ENCODE results near the gene PHLPP1. TPM values are rescaled to one million over a fixed set of nuclear protein-coding genes. Genes with fewer than 3 reads are reported as not detected.

The PHLPP1 gene
- total and polyA plus RNA-seq, 10 donors = 1.2 to 10.6 (median 6.7) TPM

GRCh38 chr18:62721839-62722795 lies 6.8 kb downstream of the PHLPP1 start:
- intact Hi-C loops (cut with DNase I; ENCODE audit: low total_unique reads) = no loop called here
- no peaks in the 10 kb centered on the region for H3K36me3 ChIP-seq
- H3K4me1 ChIP-seq = peaks cover 13 to 35% (median 26%) of the 10 kb centered on the region in 6 donors
- 84 to 94% (median 88%) methylated on average over 8 of the region's 8 CpGs for WGBS, 5 donors
- no peaks in the 10 kb centered on the region for H3K9me3 ChIP-seq
- peaks cover 0 to 11% (median 0%) of the 10 kb centered on the region in 7 donors for H3K27me3 ChIP-seq (replicated peaks in 1 of 7)
- H3K27ac ChIP-seq = no peak overlapping the region
- no peak overlapping the region for H3K4me3 ChIP-seq
- no peak for DNase-seq
- TF ChIP-seq CTCF (IDR thresholded peaks at IDR 0.05 in 8 of 11, conservative IDR thresholded peaks at IDR 0.05 in 3 of 11) (no peak), POLR2A (IDR thresholded peaks at IDR 0.05) (no peak), POLR2AphosphoS5 (IDR thresholded peaks at IDR 0.05) (no peak)

GRCh38 chr18:62723666-62724281 lies 8.4 kb downstream of the PHLPP1 start:
- Histone ChIP-seq H3K4me3 (no peak overlapping the region), H3K4me1 (peaks cover 0 to 18% (median 10%) of the 10 kb centered on the region in 6 donors), H3K27ac (no peak overlapping the region), H3K36me3 (no peaks in the 10 kb centered on the region), H3K27me3 (replicated peaks in 1 of 7) (no peaks in the 10 kb centered on the region), H3K9me3 (no peaks in the 10 kb centered on the region)
- WGBS, 5 donors = 80 to 84% (median 81%) methylated on average over 5 of the region's 5 CpGs
- intact Hi-C loops (cut with DNase I; ENCODE audit: low total_unique reads) = no loop called here
- no peak for DNase-seq
- TF ChIP-seq POLR2AphosphoS5 (IDR thresholded peaks at IDR 0.05) (no peak), POLR2A (IDR thresholded peaks at IDR 0.05) (no peak), CTCF (IDR thresholded peaks at IDR 0.05 in 8 of 11, conservative IDR thresholded peaks at IDR 0.05 in 3 of 11) (no peak)

- intact Hi-C loops (cut with DNase I; ENCODE audit: low total_unique reads) = no loop called here
- WGBS, 5 donors = 59 to 79% (median 66%) methylated on average over 3 of the region's 3 CpGs
- no peak overlapping the region for H3K27ac ChIP-seq
- DNase-seq = no peak
- no peaks in the 10 kb centered on the region for H3K9me3 ChIP-seq
- no peak overlapping the region for H3K4me3 ChIP-seq
- H3K27me3 ChIP-seq (replicated peaks in 1 of 7) = no peaks in the 10 kb centered on the region
- no peaks in the 10 kb centered on the region for H3K36me3 ChIP-seq
- TF ChIP-seq POLR2AphosphoS5 (IDR thresholded peaks at IDR 0.05) (no peak), CTCF (IDR thresholded peaks at IDR 0.05 in 8 of 11, conservative IDR thresholded peaks at IDR 0.05 in 3 of 11) (no peak), POLR2A (IDR thresholded peaks at IDR 0.05) (no peak)
- peaks cover 0 to 26% (median 8%) of the 10 kb centered on the region in 6 donors for H3K4me1 ChIP-seq
Measured at GRCh38 chr18:62725896-62726295, 10.6 kb downstream of the PHLPP1 start.

GRCh38 chr18:62728254-62728653 lies 12.9 kb downstream of the PHLPP1 start:
- Histone ChIP-seq H3K9me3 (peaks cover 0 to 15% (median 7%) of the 10 kb centered on the region in 8 donors), H3K4me1 (peaks cover 0 to 35% (median 8%) of the 10 kb centered on the region in 6 donors), H3K27me3 (replicated peaks in 1 of 7) (no peaks in the 10 kb centered on the region), H3K36me3 (no peaks in the 10 kb centered on the region), H3K27ac (no peak overlapping the region), H3K4me3 (no peak overlapping the region)
- TF ChIP-seq POLR2AphosphoS5 (IDR thresholded peaks at IDR 0.05) (no peak), CTCF (IDR thresholded peaks at IDR 0.05 in 8 of 11, conservative IDR thresholded peaks at IDR 0.05 in 3 of 11) (no peak), POLR2A (IDR thresholded peaks at IDR 0.05) (no peak)
- no peak for DNase-seq
- intact Hi-C loops (cut with DNase I; ENCODE audit: low total_unique reads) = no loop called here
- 84 to 98% (median 93%) methylated on average over 2 of the region's 2 CpGs for WGBS, 5 donors

Data from spleen (tissue), 11 donors.